ENCODE data around the gene NPC2.
"Not testable (repeated sequence)": the region's sequence is repeated elsewhere in the genome, so short reads cannot be mapped to it uniquely, and the experiment has no call there.

The NPC2 gene

GRCh38 chr14:74492776-74493342, at the start of gene NPC2:
Gene NPC2, minus strand, starts transcription at chr14:74493305. Its CDS starts 31 bp downstream, at chr14:74493274.
- DNase-seq (ENCODE audit: low read depth in 2 of 2): no peak

DNA sequence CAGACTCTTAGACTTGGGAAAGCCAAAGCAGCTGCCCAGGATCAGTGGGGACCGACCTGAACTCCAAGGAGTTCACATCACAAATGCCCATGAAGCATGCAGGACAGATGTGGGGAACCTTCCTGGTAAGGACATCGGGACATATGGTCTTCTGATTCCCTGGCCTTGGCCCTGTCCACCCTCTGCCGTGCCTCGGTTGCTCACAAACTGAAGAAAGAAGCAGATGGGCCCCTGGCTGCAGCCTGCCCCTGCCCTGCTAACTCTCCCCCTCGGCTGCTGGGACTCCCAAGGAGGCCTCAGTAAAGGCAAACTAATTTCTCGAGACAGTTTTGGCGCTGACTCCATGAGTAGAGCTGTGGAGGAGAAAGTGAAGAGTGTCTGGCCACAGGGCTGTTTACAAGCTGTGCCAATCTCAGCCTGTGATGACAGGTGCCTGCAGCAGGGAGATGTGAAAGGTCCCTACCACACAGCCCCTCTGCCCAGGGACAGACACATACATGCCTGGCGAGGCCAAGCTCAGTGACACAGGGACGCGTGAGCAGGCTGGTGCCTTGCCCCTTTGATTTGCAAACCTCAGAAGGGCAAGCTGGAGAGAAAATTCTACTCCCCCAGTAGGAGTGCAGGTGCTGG, 49.1 kb upstream of the NPC2 start:
- no peak for DNase-seq (ENCODE audit: low read depth in 2 of 2)

- no peak for DNase-seq (ENCODE audit: low read depth in 2 of 2)
Measured at GRCh38 chr14:74541225-74541624, 48.1 kb upstream of the NPC2 start.

GRCh38 chr14:74539503-74539902, 46.4 kb upstream of the NPC2 start:
- no peak for DNase-seq (ENCODE audit: low read depth in 2 of 2)

GRCh38 chr14:74538411-74539391, 45.6 kb upstream of the NPC2 start:
- DNase-seq (ENCODE audit: low read depth in 2 of 2): no peak

GRCh38 chr14:74536336-74536735, 43.2 kb upstream of the NPC2 start:
- not testable (repeated sequence) for DNase-seq (ENCODE audit: low read depth in 2 of 2)

GRCh38 chr14:74535756-74536325, 42.7 kb upstream of the NPC2 start:
- no peak for DNase-seq (ENCODE audit: low read depth in 2 of 2)

DNA sequence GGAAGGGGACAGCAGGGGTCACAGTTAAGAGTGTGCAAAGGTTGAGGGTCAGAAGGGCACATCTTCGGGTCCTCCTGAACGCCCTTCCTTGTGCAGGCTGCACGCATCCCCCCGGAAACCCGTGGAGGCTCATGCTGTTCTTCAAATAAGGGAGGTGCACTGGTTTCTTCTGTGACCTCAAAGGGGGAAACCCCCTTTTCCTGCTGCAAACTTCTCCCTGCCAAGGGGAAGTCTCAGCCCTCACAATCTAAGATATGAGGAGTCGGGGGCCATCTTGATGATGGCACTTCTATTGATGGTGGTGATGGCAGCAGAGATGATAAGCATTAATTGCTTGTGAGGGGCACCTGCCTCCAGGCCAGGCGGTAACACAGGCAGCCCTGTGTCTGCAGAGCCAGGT, 40.5 kb upstream of the NPC2 start:
- no peak for DNase-seq (ENCODE audit: low read depth in 2 of 2)

DNA sequence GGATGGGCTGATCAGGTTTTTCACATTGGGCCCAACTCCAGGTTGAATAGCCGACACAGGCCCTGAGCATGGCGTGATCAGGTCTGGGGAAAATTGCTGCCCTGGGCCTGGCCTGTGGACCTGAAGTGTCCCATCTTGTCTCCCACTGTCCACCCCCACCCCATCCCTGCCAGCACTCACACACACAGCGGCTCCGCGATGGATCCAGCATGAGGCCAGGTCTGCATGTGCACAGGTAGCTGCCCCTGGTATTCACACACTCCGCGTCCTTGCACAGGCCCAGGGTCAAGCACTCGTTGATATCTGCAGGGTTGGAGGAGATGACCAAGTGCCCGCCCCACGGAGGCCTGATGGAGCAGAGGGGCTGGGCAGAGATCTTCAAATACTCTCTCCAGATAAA, 39.1 kb upstream of the NPC2 start:
- DNase-seq (ENCODE audit: low read depth in 2 of 2): no peak

DNA sequence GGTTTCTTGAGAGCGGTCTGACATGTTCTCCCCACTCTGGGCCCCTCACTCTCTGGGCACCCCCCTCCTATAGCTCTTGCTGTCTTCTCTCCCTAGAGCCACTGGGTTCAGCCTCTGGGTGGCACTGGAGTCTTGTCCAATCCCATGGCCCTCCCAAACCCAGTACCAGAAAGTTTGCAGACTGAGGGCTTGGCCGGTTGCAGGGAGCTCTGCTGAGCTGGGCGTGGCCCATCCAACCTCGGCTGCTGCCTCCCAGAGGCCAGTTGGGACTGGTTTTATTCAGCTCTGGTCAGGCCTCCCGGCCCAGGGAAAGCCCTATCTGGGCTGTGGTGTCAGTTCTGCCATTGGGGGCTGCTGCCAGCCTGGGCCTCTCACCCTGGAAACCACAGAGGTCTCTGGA, 38.4 kb upstream of the NPC2 start:
- no peak for DNase-seq (ENCODE audit: low read depth in 2 of 2)

GRCh38 chr14:74531006-74531405, 37.9 kb upstream of the NPC2 start:
- no peak for DNase-seq (ENCODE audit: low read depth in 2 of 2)

DNA sequence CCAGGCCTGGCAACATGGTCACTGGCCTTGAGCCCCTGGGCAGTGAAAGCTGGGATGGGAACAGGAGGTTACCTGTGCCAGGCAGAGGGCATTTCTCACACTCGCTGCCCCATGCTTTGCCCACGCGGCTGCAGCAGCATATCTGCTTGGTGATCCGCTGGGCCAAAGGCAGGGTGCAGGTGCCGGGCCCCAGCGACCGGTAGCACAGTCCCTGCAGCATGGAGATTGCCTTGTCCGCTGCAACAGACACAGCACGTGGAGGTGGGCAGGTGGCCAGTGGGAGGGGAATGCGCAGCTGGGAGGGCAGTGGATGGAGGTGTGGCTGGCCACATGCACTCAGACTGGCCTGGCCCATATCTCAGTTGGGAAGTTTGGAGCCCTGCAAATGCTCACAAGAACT, 35.8 kb upstream of the NPC2 start:
- DNase-seq (ENCODE audit: low read depth in 2 of 2): no peak

- no peak for DNase-seq (ENCODE audit: low read depth in 2 of 2)
Measured at GRCh38 chr14:74528406-74528805, 35.3 kb upstream of the NPC2 start.

GRCh38 chr14:74527736-74528280, 34.7 kb upstream of the NPC2 start:
- no peak for DNase-seq (ENCODE audit: low read depth in 2 of 2)

DNA sequence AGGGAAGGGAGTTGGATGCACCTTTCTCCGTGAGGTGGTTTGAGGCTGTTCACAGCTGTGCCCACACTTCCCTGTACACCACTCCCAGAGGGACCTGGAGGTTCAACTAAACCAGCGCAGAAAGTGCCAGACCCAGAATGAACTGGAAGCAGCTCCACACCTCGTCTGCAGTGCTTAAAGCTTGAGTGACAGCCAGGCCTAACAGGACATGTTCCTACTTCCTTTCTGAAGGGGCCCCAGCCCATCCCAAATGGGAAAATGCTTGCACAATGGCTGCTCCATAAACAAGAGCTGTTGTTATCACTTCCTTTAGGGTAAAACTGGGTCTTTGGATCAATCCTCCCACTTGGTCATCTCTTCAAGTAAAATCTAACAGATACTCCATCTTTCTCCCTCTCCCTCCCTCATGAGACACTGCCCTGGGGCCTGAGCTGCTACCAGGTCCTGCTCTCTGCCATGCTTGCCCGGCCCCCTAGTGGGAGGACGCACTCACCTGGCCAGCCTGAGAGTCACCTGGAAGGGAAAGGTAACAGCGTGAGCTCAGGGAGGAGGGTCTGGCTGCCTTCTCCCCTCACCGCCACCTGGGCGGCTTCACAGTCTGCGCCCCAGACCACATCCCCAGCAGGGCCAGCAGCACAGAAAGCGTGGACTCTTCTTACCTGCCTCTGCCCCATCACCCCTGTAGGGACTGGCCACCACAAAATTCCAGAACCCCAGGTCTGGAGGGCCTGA, 33.9 kb upstream of the NPC2 start:
- no peak for DNase-seq (ENCODE audit: low read depth in 2 of 2)

GRCh38 chr14:74525361-74525851, 32.3 kb upstream of the NPC2 start:
- DNase-seq (ENCODE audit: low read depth in 2 of 2): no peak

- no peak for DNase-seq (ENCODE audit: low read depth in 2 of 2)
Measured at GRCh38 chr14:74524812-74525135, 31.7 kb upstream of the NPC2 start.

GRCh38 chr14:74524076-74524811, 31.1 kb upstream of the NPC2 start:
- DNase-seq (ENCODE audit: low read depth in 2 of 2): no peak

- DNase-seq (ENCODE audit: low read depth in 2 of 2): no peak
Measured at GRCh38 chr14:74522740-74523139, 29.6 kb upstream of the NPC2 start.

- no peak for DNase-seq (ENCODE audit: low read depth in 2 of 2)
Measured at GRCh38 chr14:74521756-74522155, 28.7 kb upstream of the NPC2 start.
